ENCODE data around the gene PAQR6.

PAQR6 gene

GRCh38 chr1:156259805-156260204, 11.9 kb upstream of the PAQR6 start:
- no peaks in the 10 kb centered on the region for H3K27me3 ChIP-seq (ENCODE audit: control insufficient read depth, insufficient read depth, low read length)
- no peaks in the 10 kb centered on the region for H3K4me1 ChIP-seq
- H3K27ac ChIP-seq, result no peak overlapping the region
- no peaks in the 10 kb centered on the region for H3K36me3 ChIP-seq (ENCODE audit: control insufficient read depth, insufficient read depth, low read length)
- TF ChIP-seq CTCF (IDR thresholded peaks at IDR 0.05), result no peak
- no peak overlapping the region for H3K4me2 ChIP-seq (ENCODE audit: low read length)
- no peak overlapping the region for H3K9ac ChIP-seq
- no peaks in the 10 kb centered on the region for H3K9me3 ChIP-seq (ENCODE audit: control insufficient read depth, low read length)
- no peaks in the 10 kb centered on the region for H3K79me2 ChIP-seq
- H3K4me3 ChIP-seq (ENCODE audit: low read depth, low read length), result no peak overlapping the region
- no peak overlapping the region for H2AFZ ChIP-seq

- H2AFZ ChIP-seq, result no peak overlapping the region
- H3K27ac ChIP-seq, result no peak overlapping the region
- H3K9me3 ChIP-seq (ENCODE audit: control insufficient read depth, low read length), result no peaks in the 10 kb centered on the region
Measured at GRCh38 chr1:156258859-156259258, 11.0 kb upstream of the PAQR6 start.

GRCh38 chr1:156257711-156258110, 9.9 kb upstream of the PAQR6 start:
- Histone ChIP-seq H3K27me3 (ENCODE audit: control insufficient read depth, insufficient read depth, low read length) (no peaks in the 10 kb centered on the region), H3K9me3 (ENCODE audit: control insufficient read depth, low read length) (no peaks in the 10 kb centered on the region), H3K9ac (no peak overlapping the region), H2AFZ (no peak overlapping the region), H3K27ac (no peak overlapping the region), H3K79me2 (no peaks in the 10 kb centered on the region), H3K4me3 (ENCODE audit: low read depth, low read length) (no peak overlapping the region), H3K36me3 (ENCODE audit: control insufficient read depth, insufficient read depth, low read length) (no peaks in the 10 kb centered on the region), H3K4me1 (peaks cover 11% of the 10 kb centered on the region), H3K4me2 (ENCODE audit: low read length) (no peak overlapping the region)
- no peak for TF ChIP-seq CTCF (IDR thresholded peaks at IDR 0.05)

More at GRCh38 chr1:156258859-156259258, 11.0 kb upstream of the PAQR6 start:
- no peak overlapping the region for H3K4me2 ChIP-seq (ENCODE audit: low read length)
- no peak overlapping the region for H3K9ac ChIP-seq
- no peaks in the 10 kb centered on the region for H3K36me3 ChIP-seq (ENCODE audit: control insufficient read depth, insufficient read depth, low read length)
- no peaks in the 10 kb centered on the region for H3K79me2 ChIP-seq
- peaks cover 6% of the 10 kb centered on the region for H3K4me1 ChIP-seq
- H3K27me3 ChIP-seq (ENCODE audit: control insufficient read depth, insufficient read depth, low read length), result no peaks in the 10 kb centered on the region
- no peak overlapping the region for H3K4me3 ChIP-seq (ENCODE audit: low read depth, low read length)
- TF ChIP-seq CTCF (IDR thresholded peaks at IDR 0.05), result no peak

- Histone ChIP-seq H3K27me3 (ENCODE audit: control insufficient read depth, insufficient read depth, low read length) (no peaks in the 10 kb centered on the region), H2AFZ (no peak overlapping the region), H3K27ac (peak overlapping the region; percentile 74), H3K9ac (no peak overlapping the region), H3K4me3 (ENCODE audit: low read depth, low read length) (no peak overlapping the region), H3K36me3 (ENCODE audit: control insufficient read depth, insufficient read depth, low read length) (no peaks in the 10 kb centered on the region), H3K9me3 (ENCODE audit: control insufficient read depth, low read length) (no peaks in the 10 kb centered on the region), H3K79me2 (no peaks in the 10 kb centered on the region), H3K4me2 (ENCODE audit: low read length) (peak overlapping the region; percentile 42), H3K4me1 (peaks cover 22% of the 10 kb centered on the region)
- TF ChIP-seq CTCF (IDR thresholded peaks at IDR 0.05), result no peak
Measured at GRCh38 chr1:156253634-156254033, 5.8 kb upstream of the PAQR6 start.

- Histone ChIP-seq H3K36me3 (ENCODE audit: control insufficient read depth, insufficient read depth, low read length) (no peaks in the 10 kb centered on the region), H3K27ac (peak overlapping the region; percentile 49), H3K27me3 (ENCODE audit: control insufficient read depth, insufficient read depth, low read length) (no peaks in the 10 kb centered on the region), H3K4me2 (ENCODE audit: low read length) (no peak overlapping the region), H3K9ac (no peak overlapping the region), H3K9me3 (ENCODE audit: control insufficient read depth, low read length) (no peaks in the 10 kb centered on the region), H2AFZ (no peak overlapping the region), H3K79me2 (no peaks in the 10 kb centered on the region), H3K4me1 (peaks cover 22% of the 10 kb centered on the region), H3K4me3 (ENCODE audit: low read depth, low read length) (no peak overlapping the region)
- no peak for TF ChIP-seq CTCF (IDR thresholded peaks at IDR 0.05)
Measured at GRCh38 chr1:156251527-156251926, 3.7 kb upstream of the PAQR6 start.
